PC-3 (cell line): ENCODE results near the gene EEIG2.
"Not testable (repeated sequence)": the region's sequence is repeated elsewhere in the genome, so short reads cannot be mapped to it uniquely, and the experiment has no call there.

ENCODE experiments used
- CTCF ChIP-seq: fragments of 300-600 bp; sonication (generic); conservative IDR thresholded peaks from 2 replicates; pipeline ENCODE4 v1.5.1; 2017; ENCODE audit warnings: antibody characterized with exemption, low read depth, mild to moderate bottlenecking, low read length
- EZH2 ChIP-seq: fragments of 300-600 bp; sonication (generic); IDR thresholded peaks from one replicate; pipeline ENCODE4 v1.6.1; 2017; ENCODE audit warnings: antibody characterized with exemption, mild to moderate bottlenecking, low read length; ENCODE audit not compliant: unreplicated experiment

GRCh38 chr1:108536021-108536420 is 23.9 kb upstream of the EEIG2 start:
- not testable (repeated sequence) for TF ChIP-seq CTCF, EZH2
